Loucy (cell line): ENCODE data around the gene GNPTAB.

Experiments used
- H2AFZ ChIP-seq: fragments of 200-600 bp; sonication (generic); 2 replicates; pipeline ENCODE4 v1.6.0; 2016; ENCODE audit warnings: antibody characterized with exemption, mild to moderate bottlenecking, low read length, moderate library complexity
- H3F3A ChIP-seq: fragments of 200-600 bp; 2 replicates; pipeline ENCODE4 v1.6.0; 2016; ENCODE audit warnings: antibody characterized with exemption, low read depth, mild to moderate bottlenecking
- H3K27me3 ChIP-seq: fragments of 200-600 bp; sonication (generic); 2 replicates; pipeline ENCODE4 v1.6.1; 2014; ENCODE audit warnings: low read length, mild to moderate bottlenecking; ENCODE audit not compliant: insufficient read depth, poor library complexity, severe bottlenecking
- H3K36me3 ChIP-seq: fragments of 200-600 bp; sonication (generic); 2 replicates; pipeline ENCODE4 v1.6.1; 2016; ENCODE audit warnings: low read length; ENCODE audit not compliant: insufficient read depth
- H3K4me1 ChIP-seq: fragments of 200-600 bp; sonication (generic); 2 replicates; pipeline ENCODE4 v1.5.1; 2014; ENCODE audit warnings: low read length, mild to moderate bottlenecking; ENCODE audit not compliant: insufficient read depth, poor library complexity, severe bottlenecking
- H3K4me2 ChIP-seq: fragments of 200-600 bp; sonication (generic); 2 replicates; pipeline ENCODE4 v1.6.0; 2014; ENCODE audit warnings: antibody characterized with exemption, low read length, low read depth, mild to moderate bottlenecking; ENCODE audit not compliant: poor library complexity, severe bottlenecking
- H3K4me3 ChIP-seq: fragments of 200-600 bp; sonication (generic); 2 replicates; pipeline ENCODE4 v1.5.1; 2014; ENCODE audit warnings: low read length, mild to moderate bottlenecking, mixed read lengths; ENCODE audit not compliant: poor library complexity, severe bottlenecking
- H3K79me2 ChIP-seq: fragments of 200-600 bp; sonication (generic); 2 replicates; pipeline ENCODE4 v1.6.1; 2014; ENCODE audit warnings: low read length; ENCODE audit not compliant: insufficient read depth
- H3K9ac ChIP-seq: fragments of 200-600 bp; sonication (generic); 2 replicates; pipeline ENCODE4 v1.6.0; 2014; ENCODE audit warnings: mild to moderate bottlenecking, low read depth, low read length, moderate library complexity; ENCODE audit not compliant: poor library complexity, severe bottlenecking
- H3K9me2 ChIP-seq: fragments of 200-600 bp; sonication (generic); replicated peaks from 2 replicates; pipeline ENCODE4 v1.6.1; 2016; ENCODE audit warnings: low read depth, low read length, mixed read lengths
- H3K9me3 ChIP-seq: fragments of 200-600 bp; sonication (generic); 2 replicates; pipeline ENCODE4 v1.6.1; 2014; ENCODE audit warnings: mild to moderate bottlenecking, antibody characterized with exemption, low read length, low read depth; ENCODE audit not compliant: insufficient read depth
- H4K20me1 ChIP-seq: fragments of 200-600 bp; sonication (generic); 2 replicates; pipeline ENCODE4 v1.6.0; 2014; ENCODE audit warnings: antibody characterized with exemption, low read length, mild to moderate bottlenecking; ENCODE audit not compliant: insufficient read depth, poor library complexity, severe bottlenecking
- CTCF ChIP-seq: fragments of 200-600 bp; sonication (generic); conservative IDR thresholded peaks from 2 replicates; pipeline ENCODE4 v1.5.1; 2014; ENCODE audit warnings: mild to moderate bottlenecking, antibody characterized with exemption, low read length
- EZH2phosphoT487 ChIP-seq: fragments of 200-600 bp; IDR thresholded peaks from 2 replicates; pipeline ENCODE4 v1.6.1; 2018; ENCODE audit warnings: antibody characterized with exemption, mild to moderate bottlenecking, moderate library complexity, borderline replicate concordance

GNPTAB gene

GRCh38 chr12:101713930-101714329, 116.8 kb downstream of the GNPTAB start:
- Histone ChIP-seq H3K9ac (no peak overlapping the region), H3K4me2 (no peak overlapping the region), H3K9me2 (no peaks in the 10 kb centered on the region), H3K79me2 (peaks cover 53% of the 10 kb centered on the region), H3K9me3 (no peaks in the 10 kb centered on the region), H2AFZ (no peak overlapping the region), H3F3A (no peaks in the 10 kb centered on the region), H4K20me1 (peaks cover 5% of the 10 kb centered on the region), H3K27me3 (no peaks in the 10 kb centered on the region), H3K4me1 (peaks cover 20% of the 10 kb centered on the region), H3K36me3 (peaks cover 10% of the 10 kb centered on the region; the same call in 1 of the 2 replicates), H3K4me3 (no peak overlapping the region)
- TF ChIP-seq EZH2phosphoT487, result no peak
- TF ChIP-seq CTCF, result no peak

- H3K4me2 ChIP-seq, result no peak overlapping the region
- TF ChIP-seq CTCF (no peak), EZH2phosphoT487 (no peak)
- H3K9me2 ChIP-seq, result no peaks in the 10 kb centered on the region
- no peaks in the 10 kb centered on the region for H3K9me3 ChIP-seq
- H3K36me3 ChIP-seq, result peaks cover 8% of the 10 kb centered on the region; the same call in 1 of the 2 replicates
- H3K4me3 ChIP-seq, result no peak overlapping the region
- H3K4me1 ChIP-seq, result peaks cover 20% of the 10 kb centered on the region
- H3F3A ChIP-seq, result no peaks in the 10 kb centered on the region
- no peaks in the 10 kb centered on the region for H3K27me3 ChIP-seq
- H3K79me2 ChIP-seq, result peaks cover 58% of the 10 kb centered on the region
- peaks cover 5% of the 10 kb centered on the region for H4K20me1 ChIP-seq
- no peak overlapping the region for H2AFZ ChIP-seq
- no peak overlapping the region for H3K9ac ChIP-seq
Observed at GRCh38 chr12:101713059-101713682, 117.6 kb downstream of the GNPTAB start.

GRCh38 chr12:101710288-101710687, 120.5 kb downstream of the GNPTAB start:
- Histone ChIP-seq H3K9ac (no peak overlapping the region), H3F3A (no peaks in the 10 kb centered on the region), H3K36me3 (no peaks in the 10 kb centered on the region), H3K9me2 (no peaks in the 10 kb centered on the region), H3K9me3 (no peaks in the 10 kb centered on the region), H2AFZ (no peak overlapping the region), H3K4me3 (no peak overlapping the region), H3K4me1 (peaks cover 38% of the 10 kb centered on the region), H3K79me2 (peaks cover 79% of the 10 kb centered on the region), H3K4me2 (peak overlapping the region; percentile 52), H3K27me3 (no peaks in the 10 kb centered on the region), H4K20me1 (peaks cover 8% of the 10 kb centered on the region)
- TF ChIP-seq CTCF (no peak), EZH2phosphoT487 (no peak)
